Measurements from ENCODE around the gene ABCA7.
A peak's percentile ranks its signal among the peaks of the same experiment; 100 is the strongest.

DNA sequence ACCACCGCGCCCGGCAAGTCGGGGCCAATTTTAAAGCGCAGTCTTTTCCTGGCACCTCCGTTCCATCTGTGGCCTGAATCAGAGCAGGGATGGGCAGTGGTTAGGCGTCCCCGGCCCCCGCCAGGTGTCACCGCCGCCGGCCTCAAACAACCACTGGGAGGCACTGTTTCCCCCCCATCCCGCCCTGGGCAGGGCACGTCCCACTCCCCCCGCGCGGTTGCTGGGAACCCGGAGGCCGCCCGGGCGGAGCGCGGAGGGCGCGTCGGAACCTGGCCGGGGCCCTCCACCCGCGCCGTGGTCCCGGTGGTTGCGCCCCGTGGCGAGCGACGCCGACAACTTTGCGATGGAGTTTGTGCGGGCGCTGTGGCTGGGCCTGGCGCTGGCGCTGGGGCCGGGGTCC is 39.8 kb upstream of the ABCA7 start, which contains the start of gene GRIN3B:
- TF ChIP-seq CTCF (IDR thresholded peaks at IDR 0.05) (peak; percentile 21 to 55 (median 42)), POLR2A (IDR thresholded peaks at IDR 0.05) (no peak)
